HG02840 (cell line): ENCODE measurements around the gene ERAP2.
"Not testable (repeated sequence)": the region's sequence is repeated elsewhere in the genome, so short reads cannot be mapped to it uniquely, and the experiment has no call there.

Experiments
- ATAC-seq: cut with Tn5 transposase; IDR thresholded peaks from one replicate; pipeline ENCODE4 v1.9.1; 2021; ENCODE audit warnings: mild to moderate bottlenecking, moderate library complexity, moderate number of reproducible peaks; ENCODE audit not compliant: unreplicated experiment, low FRiP score

Gene ERAP2, protein sequence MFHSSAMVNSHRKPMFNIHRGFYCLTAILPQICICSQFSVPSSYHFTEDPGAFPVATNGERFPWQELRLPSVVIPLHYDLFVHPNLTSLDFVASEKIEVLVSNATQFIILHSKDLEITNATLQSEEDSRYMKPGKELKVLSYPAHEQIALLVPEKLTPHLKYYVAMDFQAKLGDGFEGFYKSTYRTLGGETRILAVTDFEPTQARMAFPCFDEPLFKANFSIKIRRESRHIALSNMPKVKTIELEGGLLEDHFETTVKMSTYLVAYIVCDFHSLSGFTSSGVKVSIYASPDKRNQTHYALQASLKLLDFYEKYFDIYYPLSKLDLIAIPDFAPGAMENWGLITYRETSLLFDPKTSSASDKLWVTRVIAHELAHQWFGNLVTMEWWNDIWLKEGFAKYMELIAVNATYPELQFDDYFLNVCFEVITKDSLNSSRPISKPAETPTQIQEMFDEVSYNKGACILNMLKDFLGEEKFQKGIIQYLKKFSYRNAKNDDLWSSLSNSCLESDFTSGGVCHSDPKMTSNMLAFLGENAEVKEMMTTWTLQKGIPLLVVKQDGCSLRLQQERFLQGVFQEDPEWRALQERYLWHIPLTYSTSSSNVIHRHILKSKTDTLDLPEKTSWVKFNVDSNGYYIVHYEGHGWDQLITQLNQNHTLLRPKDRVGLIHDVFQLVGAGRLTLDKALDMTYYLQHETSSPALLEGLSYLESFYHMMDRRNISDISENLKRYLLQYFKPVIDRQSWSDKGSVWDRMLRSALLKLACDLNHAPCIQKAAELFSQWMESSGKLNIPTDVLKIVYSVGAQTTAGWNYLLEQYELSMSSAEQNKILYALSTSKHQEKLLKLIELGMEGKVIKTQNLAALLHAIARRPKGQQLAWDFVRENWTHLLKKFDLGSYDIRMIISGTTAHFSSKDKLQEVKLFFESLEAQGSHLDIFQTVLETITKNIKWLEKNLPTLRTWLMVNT

GRCh38 chr5:96876292-96876850, at the start of gene ERAP2:
ERAP2 (plus strand) TSS chr5:96876500; CDS start chr5:96879686, 3,186 bp downstream.
- peak; percentile 45 for ATAC-seq

DNA sequence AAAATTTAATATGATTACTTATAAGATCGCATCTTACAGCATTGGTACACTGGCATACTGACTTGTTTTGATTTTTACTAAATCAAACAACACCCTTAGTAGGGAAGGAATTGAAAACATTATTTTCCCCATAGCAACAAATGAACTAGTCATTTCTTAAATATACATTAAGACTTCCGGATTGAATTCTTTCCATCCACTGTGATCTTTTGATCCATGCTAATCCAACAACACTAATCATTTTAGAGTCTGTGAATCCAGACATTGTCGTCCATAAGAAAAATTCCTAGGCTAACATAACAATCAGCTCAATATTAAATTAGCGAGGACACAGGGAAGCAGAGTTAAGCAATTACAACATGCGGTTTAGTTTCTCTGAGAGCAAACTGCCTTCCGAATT, 47.0 kb upstream of the ERAP2 start:
- ATAC-seq: no peak

GRCh38 chr5:96834016-96834415, 42.3 kb upstream of the ERAP2 start:
- ATAC-seq: no peak

- no peak for ATAC-seq
These were observed 40.5 kb upstream of the ERAP2 start for GRCh38 chr5:96835791-96836191.

DNA sequence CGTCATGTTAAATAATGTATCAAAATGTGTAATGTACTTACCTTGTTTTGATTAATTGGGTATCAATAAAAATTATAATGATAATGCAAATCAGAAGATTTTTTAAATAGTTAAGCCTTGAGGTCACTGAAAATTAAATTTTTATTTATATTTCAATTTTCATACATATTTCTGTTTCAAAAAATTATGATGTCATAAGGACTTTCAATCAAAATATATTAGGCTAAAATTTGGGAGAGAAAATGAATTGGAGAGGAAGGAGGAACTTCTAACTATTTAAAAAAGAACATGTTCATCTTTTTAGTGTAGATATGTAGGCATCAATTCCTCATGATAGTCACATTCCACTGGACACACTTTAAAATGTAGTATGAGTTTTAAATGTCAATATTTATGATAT, 39.5 kb upstream of the ERAP2 start:
- no peak for ATAC-seq

DNA sequence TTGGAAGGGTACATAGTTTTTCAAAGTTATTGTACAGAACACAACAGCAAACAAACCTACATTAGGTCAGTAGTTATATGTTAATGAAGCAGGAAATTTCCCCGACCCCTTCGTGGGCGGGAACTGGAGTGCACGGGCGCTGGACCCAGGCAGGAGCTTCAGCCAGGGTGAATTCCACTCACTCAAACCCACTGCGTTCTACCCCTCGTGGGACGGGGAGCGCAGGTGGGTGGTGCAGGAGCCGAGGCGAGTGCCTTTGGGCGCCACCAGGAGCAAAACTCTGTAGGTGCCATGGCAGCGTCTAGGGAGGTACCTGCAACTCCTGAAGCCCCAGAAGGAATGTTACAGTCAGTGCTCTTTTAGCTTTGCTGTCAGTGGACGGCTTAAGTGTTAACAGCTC, 39.0 kb upstream of the ERAP2 start:
- no peak for ATAC-seq

DNA sequence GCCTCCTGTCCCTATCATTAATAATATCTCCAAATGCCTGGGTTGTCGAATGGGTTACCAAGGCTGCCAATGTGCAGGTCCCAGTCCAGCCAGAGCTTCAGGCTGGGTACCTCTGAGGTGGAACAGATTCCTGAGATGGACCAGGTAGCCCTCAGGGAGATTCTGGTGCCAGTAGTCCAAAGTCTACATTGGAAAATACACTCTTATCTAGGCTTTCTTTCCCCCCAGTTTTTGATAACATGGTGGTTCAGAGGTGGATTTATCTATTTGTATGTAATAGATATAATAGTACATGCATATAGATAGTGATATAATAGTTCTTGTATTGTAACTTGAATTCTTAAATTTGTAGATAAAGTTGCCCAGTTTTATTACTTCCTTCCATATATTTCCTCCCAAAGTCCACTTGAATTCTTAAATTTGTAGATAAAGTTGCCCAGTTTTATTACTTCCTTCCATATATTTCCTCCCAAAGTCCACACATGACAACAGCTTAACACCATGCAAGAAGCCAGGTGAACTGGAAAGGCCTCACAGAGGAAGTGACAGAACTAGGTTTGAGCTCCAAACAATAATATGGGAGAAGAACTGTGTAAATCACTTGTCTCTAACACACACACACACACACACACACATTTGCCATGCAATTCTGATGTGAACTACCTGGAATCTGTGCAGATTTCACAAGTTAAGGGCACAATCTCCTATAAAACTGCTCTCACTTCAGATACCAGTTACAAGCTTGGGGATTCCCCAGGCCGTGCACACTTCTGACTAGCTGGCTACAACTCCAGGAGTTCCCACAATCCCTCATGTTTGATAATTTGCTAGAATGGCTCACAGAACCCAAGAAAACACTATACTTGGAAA, 37.9 kb upstream of the ERAP2 start:
- no peak for ATAC-seq

DNA sequence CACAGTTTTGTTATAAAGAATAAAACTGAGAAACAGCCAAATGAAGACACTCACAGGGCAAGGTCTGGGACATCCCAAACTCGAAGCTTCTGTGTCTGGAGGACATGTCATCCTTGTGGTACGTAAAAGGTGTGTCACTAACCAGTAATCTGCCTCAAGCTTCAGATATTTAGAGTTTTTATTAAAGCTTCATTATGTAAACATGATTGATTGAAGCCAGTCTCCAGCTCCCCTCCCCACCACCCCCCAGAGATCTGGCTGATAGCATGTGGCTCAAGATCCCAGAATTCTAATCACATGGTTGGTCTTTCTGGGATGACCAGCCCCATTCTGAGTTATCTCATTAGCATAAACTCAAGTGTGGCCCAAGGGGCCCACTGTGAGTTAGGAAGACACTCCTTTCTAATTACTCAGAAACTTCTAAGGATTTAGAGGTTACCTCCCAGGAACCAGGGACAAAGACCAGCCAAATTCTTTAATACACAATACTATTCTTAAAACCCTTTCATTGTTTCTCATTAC, 37.2 kb upstream of the ERAP2 start:
- no peak for ATAC-seq

- not testable (repeated sequence) for ATAC-seq
These were observed 34.4 kb upstream of the ERAP2 start for GRCh38 chr5:96841931-96842330.

DNA sequence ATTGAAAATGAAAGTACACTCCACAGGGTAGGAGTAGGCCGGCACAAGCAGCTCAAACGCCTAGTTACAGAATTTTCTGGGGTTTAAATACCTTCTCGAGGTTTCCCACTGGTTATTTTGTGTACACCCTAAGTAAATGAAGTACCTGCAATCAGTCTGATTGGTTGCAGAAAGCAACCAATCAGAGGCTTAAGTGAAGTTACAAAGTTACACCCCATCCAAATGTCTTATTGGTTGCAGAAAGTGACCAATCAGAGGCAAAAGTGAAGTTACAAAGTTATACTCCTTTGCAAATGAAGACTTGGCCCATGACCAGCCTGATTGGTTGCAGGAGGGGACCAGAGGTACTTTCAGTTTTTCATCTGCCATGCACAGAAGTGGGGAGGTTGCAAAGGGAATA, 33.2 kb upstream of the ERAP2 start:
- no peak for ATAC-seq

- ATAC-seq: no peak
These were observed 31.8 kb upstream of the ERAP2 start for GRCh38 chr5:96844481-96844990.

DNA sequence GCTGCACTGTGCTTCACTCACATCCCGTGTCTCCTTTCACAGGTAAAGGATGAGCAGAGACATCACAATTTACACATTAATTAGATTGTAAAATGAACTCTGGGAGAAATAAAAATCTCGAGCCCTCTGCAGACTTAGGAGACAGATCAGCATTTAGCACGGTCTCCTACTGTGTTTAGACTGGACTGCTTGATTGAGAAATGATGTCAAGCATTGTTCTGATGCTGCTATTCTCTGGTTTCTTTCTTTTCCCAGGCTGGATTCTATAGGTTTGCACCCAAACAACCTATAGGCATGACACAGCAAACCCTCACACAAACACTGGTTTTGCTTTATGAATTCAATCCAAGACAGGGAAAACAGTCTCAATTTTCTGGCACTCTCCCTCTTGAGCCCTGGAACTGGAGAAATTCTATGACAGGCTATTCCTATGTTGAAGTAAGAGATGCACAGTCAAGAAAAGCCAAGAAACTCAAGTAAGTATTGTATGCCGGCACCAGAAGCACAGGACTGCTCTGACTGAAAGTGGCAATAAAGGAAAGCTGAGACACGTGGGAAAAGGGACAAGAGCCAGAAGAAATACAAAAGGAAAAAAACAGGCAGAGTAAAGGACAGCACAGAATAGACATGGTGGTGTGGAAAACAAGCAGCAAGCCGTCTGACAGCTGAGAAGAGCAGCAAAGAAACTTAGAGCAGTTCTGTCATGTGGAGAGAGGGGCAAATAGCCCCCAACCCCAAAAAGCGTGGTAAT, 24.8 kb upstream of the ERAP2 start:
- ATAC-seq: no peak

- ATAC-seq: no peak
These were observed 23.5 kb upstream of the ERAP2 start for GRCh38 chr5:96852759-96853158.

DNA sequence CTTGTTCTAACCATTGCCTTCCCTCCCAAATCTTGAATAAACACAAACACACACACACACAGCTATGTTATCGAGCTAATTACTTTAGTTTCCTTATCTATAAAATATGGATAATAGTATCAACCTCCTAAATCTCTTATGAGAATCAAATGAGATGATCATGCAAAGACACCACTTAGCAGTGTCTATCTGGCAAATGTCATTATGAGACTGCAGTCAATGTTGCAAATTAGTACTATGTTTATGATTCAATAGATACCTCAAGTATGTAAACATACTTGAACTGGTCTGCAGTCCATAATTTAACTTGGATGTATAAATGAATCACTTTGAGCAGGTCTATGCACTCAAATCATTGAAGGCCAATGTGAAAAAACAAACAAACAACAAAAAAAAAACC, 22.2 kb upstream of the ERAP2 start:
- no peak for ATAC-seq

GRCh38 chr5:96855031-96855872, 21.0 kb upstream of the ERAP2 start:
- ATAC-seq: no peak

- no peak for ATAC-seq
These were observed 19.9 kb upstream of the ERAP2 start for GRCh38 chr5:96856371-96856770.

DNA sequence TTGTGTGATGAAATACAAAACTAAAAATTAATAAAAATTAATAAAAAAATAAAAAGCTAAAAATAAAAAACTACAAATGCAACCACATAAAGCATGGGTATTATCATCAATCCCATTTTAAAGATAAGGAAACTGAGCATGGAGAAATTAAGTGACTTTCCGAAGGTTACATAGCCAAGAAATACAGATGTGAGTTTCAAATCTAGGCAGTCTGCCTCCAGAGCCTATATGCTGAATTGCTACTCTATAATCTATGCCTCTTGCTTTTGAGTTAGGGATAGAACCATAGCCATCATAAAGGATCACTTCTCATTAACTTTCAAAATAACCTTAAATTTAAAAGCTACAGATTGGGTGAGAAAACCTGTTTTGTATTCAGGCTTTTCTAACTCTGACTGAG, 18.8 kb upstream of the ERAP2 start:
- ATAC-seq: no peak

DNA sequence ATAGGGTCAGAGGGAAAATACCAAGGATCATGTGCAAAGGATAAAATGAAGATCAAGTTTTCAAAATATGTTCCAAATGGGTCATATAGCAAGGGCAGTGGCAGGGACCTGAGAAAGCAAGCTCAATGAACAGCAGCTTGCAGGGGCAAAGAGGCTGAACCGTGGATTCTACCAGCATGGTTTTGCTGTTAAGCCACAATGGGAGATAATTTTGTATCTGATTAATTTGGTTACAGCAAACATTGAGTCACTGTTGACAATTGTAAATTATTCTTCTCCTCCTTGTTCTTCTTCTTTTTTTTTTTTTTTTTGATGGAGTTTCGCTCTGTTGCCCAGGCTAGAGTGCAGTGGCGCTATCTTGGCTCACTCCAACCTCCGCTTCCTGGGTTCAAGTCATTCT, 18.4 kb upstream of the ERAP2 start:
- no peak for ATAC-seq
